GM10847 (cell line): ENCODE data around the gene CALY.
A peak's percentile ranks its signal among the peaks of the same experiment; 100 is the strongest.

Experiments
- POLR2A ChIP-seq: IDR thresholded peaks from 2 replicates; pipeline ENCODE4 v1.6.1; 2011; ENCODE audit not compliant: insufficient read length; ENCODE audit errors: extremely low read depth

Gene CALY

GRCh38 chr10:133336577-133337369 is at the start of gene CALY:
Gene CALY, minus strand, starts transcription at chr10:133336896. Its CDS starts 7,907 bp downstream, at chr10:133328989.
- no peak for TF ChIP-seq POLR2A

GRCh38 chr10:133385214-133385613 is 48.5 kb upstream of the CALY start:
- no peak for TF ChIP-seq POLR2A

GRCh38 chr10:133384071-133384470 is 47.4 kb upstream of the CALY start:
- TF ChIP-seq POLR2A, result no peak

GRCh38 chr10:133383551-133383950 is 46.9 kb upstream of the CALY start:
- no peak for TF ChIP-seq POLR2A

- TF ChIP-seq POLR2A, result no peak
Measured at GRCh38 chr10:133381036-133381435, 44.3 kb upstream of the CALY start.

- no peak for TF ChIP-seq POLR2A
Measured at GRCh38 chr10:133379801-133380666, 43.3 kb upstream of the CALY start.

GRCh38 chr10:133379152-133379800 is 42.6 kb upstream of the CALY start, which contains the start of gene PAOX:
Gene PAOX, plus strand, starts transcription at chr10:133379262. Its CDS starts 55 bp downstream, at chr10:133379317.
- peak; percentile 30 for TF ChIP-seq POLR2A

- peak; percentile 7 for TF ChIP-seq POLR2A
Measured at GRCh38 chr10:133378251-133379096, 41.8 kb upstream of the CALY start.

- no peak for TF ChIP-seq POLR2A
Measured at GRCh38 chr10:133377818-133378250, 41.1 kb upstream of the CALY start.

GRCh38 chr10:133377025-133377817 is 40.5 kb upstream of the CALY start:
- no peak for TF ChIP-seq POLR2A

GRCh38 chr10:133375357-133376115 is 38.8 kb upstream of the CALY start:
- no peak for TF ChIP-seq POLR2A

GRCh38 chr10:133373174-133374090 is 36.7 kb upstream of the CALY start, which contains the start of gene ECHS1:
Gene ECHS1, minus strand, starts transcription at chr10:133373354. Its CDS starts 21 bp downstream, at chr10:133373333.
- TF ChIP-seq POLR2A, result peak; percentile 79

- TF ChIP-seq POLR2A, result no peak
Measured at GRCh38 chr10:133372507-133372906, 35.8 kb upstream of the CALY start.
